Stimulated activated naive CD8-positive, alpha-beta T cell treated with anti-CD3 and anti-CD28 coated beads, Interleukin-15, amount 100 ng/mL, for 72 hours (primary cell): ENCODE measurements around the gene RTP2.
A peak's percentile ranks its signal among the peaks of the same experiment; 100 is the strongest.

Experiments
- ATAC-seq: fragments of 150-1000 bp; cut with Tn5 transposase; 2 replicates; pipeline ENCODE4 v1.10.0; 2021; ENCODE audit warnings: mild to moderate bottlenecking, moderate library complexity
- DNase-seq, 2 donors: peaks; one replicate each; pipeline ENCODE4 v3.0.0; 2021 to 2022
- H3K27ac Mint-ChIP-seq, 2 donors: one replicate each; pipeline ENCODE4 v1.8.0; 2022; ENCODE audit warnings: mild to moderate bottlenecking in 2 of 2, mixed read lengths in 2 of 2, moderate library complexity in 2 of 2
- H3K27me3 Mint-ChIP-seq: one replicate; pipeline ENCODE4 v1.8.0; 2022; ENCODE audit warnings: mixed read lengths
- H3K4me1 Mint-ChIP-seq: one replicate; pipeline ENCODE4 v1.8.0; 2022; ENCODE audit warnings: mild to moderate bottlenecking, mixed read lengths
- H3K4me3 Mint-ChIP-seq, 2 donors: one replicate each; pipeline ENCODE4 v1.8.0; 2022; ENCODE audit warnings: mild to moderate bottlenecking in 2 of 2, mixed read lengths in 2 of 2, moderate library complexity in 1 of 2
- H3K9me3 Mint-ChIP-seq, 2 donors: one replicate each; pipeline ENCODE4 v1.8.0; 2022; ENCODE audit warnings: mixed read lengths in 2 of 2

The RTP2 gene

DNA sequence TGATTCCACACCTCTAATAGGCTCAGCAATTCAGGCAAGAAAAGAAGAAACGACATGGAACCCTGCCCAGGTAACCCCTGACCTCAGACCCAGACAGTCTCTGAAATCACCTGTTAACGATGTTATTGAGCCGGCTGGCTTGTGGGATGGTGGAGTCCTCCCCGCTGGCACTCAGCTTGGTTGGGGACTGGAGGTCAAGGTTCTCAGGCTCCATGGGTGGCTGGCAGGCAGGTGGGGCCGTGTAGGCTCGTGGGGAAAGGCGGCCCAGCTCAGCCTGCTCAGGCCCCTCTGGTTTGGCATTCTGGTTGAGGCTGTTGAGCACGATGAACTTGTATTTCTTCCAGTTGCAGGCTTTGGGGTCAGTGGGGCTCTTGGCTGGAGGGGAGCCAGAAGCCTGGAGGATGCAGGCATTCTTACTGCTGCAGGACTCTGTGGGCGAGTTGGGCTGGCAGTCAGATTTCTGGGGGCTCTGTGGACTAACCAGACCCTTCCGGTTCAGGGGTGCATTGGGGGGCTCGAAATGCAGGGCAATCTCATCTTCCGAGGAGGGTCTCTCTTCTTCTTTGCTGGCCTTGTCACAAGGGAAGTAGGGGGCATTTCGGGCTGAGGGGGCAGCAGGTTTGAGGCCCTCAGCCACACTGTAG lies 26.7 kb upstream of the RTP2 start:
- ATAC-seq (no peak), DNase-seq (no peak)
- Mint-ChIP-seq H3K27ac (no peak overlapping the region), H3K4me3 (no peak overlapping the region), H3K27me3 (no peaks in the 10 kb centered on the region), H3K9me3 (no peaks in the 10 kb centered on the region), H3K4me1 (no peaks in the 10 kb centered on the region)

DNA sequence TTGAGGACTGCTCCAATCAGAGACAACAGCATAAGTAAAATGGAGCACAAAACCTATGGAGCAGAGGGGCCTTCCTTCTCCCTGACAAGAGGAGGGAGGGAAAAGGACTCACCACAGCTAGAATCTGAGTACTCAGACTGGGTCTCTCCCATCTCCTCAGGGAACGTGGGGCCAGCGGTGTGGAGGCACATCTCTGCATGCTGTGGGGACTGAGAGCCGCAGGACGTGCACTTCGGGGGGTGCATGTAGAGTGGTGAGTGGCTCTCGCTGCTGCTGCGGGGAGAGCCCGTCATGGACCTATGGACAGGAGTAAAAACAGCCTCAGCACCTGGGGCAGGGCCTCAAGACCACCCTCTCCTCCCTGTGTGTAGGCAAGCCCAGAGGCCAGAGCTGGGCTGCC lies 25.9 kb upstream of the RTP2 start:
- Mint-ChIP-seq H3K9me3 (no peaks in the 10 kb centered on the region), H3K4me3 (no peak overlapping the region), H3K27ac (no peak overlapping the region), H3K27me3 (no peaks in the 10 kb centered on the region), H3K4me1 (no peaks in the 10 kb centered on the region)
- ATAC-seq: no peak
- no peak for DNase-seq

DNA sequence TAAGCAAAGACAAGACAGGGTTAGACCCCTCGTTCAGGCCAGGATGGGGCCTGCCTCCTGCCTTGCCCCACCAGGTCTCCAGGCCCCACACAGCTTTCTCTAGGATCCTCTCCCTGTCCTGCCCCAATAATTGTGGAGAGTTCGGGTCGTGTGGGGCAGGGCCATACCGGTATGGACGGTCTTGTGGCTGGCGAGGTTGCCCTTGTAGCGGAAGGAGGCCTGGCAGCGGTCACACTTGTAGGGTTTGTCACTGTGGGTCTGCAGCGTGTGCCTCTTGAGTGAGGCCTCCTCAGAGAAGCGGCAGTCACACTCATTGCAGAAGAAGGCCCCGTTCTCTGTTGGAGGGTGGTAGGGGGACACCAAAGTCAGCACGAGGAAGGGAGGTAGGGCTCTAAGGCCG lies 24.2 kb upstream of the RTP2 start:
- no peak for DNase-seq
- H3K4me1 Mint-ChIP-seq: no peaks in the 10 kb centered on the region

GRCh38 chr3:187725653-187726370 lies 23.5 kb upstream of the RTP2 start:
- ATAC-seq: no peak
- Mint-ChIP-seq H3K27me3 (no peaks in the 10 kb centered on the region), H3K27ac (no peak overlapping the region), H3K9me3 (no peaks in the 10 kb centered on the region), H3K4me3 (no peak overlapping the region), H3K4me1 (no peaks in the 10 kb centered on the region)
- DNase-seq: no peak

More for the DNA sequence above, 24.2 kb upstream of the RTP2 start:
- no peaks in the 10 kb centered on the region for H3K9me3 Mint-ChIP-seq
- H3K27ac Mint-ChIP-seq: peak overlapping the region in 1 of 2 donors; percentile 44
- no peak for ATAC-seq
- no peaks in the 10 kb centered on the region for H3K27me3 Mint-ChIP-seq
- H3K4me3 Mint-ChIP-seq: no peak overlapping the region

- no peaks in the 10 kb centered on the region for H3K9me3 Mint-ChIP-seq
Measured at GRCh38 chr3:187725224-187725623, 22.9 kb upstream of the RTP2 start.

DNA sequence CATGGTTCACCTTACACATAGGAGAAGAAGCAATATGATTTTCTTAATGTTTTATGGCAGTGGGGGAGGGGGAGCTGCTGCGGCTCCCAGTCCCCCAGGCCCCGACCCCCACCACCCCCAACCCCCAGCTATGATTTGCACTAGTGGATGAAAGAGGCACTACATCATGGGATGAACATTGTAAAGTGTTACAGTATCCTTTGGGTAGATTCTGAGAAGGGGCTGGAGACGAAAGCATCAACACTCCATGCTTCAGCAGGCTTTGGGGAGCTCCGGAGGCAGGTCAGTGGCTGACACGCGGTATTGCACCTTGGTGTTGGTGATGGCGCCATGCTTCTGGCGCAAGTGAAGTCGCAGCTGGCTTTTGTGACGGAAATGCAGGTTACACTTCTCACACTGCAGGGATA lies 19.9 kb upstream of the RTP2 start:
- Mint-ChIP-seq H3K27ac (no peak overlapping the region), H3K4me3 (no peak overlapping the region), H3K27me3 (no peaks in the 10 kb centered on the region), H3K4me1 (no peaks in the 10 kb centered on the region), H3K9me3 (no peaks in the 10 kb centered on the region)
- DNase-seq: no peak
- ATAC-seq: no peak

More at GRCh38 chr3:187725224-187725623, 22.9 kb upstream of the RTP2 start:
- H3K27me3 Mint-ChIP-seq: no peaks in the 10 kb centered on the region
- H3K4me3 Mint-ChIP-seq: no peak overlapping the region
- DNase-seq (no peak), ATAC-seq (no peak)
- no peaks in the 10 kb centered on the region for H3K4me1 Mint-ChIP-seq
- no peak overlapping the region for H3K27ac Mint-ChIP-seq

GRCh38 chr3:187721055-187721454 lies 18.7 kb upstream of the RTP2 start:
- no peak for ATAC-seq
- Mint-ChIP-seq H3K27me3 (no peaks in the 10 kb centered on the region), H3K4me1 (no peaks in the 10 kb centered on the region), H3K9me3 (no peaks in the 10 kb centered on the region), H3K4me3 (no peak overlapping the region), H3K27ac (no peak overlapping the region)
- no peak for DNase-seq

- no peaks in the 10 kb centered on the region for H3K9me3 Mint-ChIP-seq
Measured at GRCh38 chr3:187720337-187720670, 17.9 kb upstream of the RTP2 start.

DNA sequence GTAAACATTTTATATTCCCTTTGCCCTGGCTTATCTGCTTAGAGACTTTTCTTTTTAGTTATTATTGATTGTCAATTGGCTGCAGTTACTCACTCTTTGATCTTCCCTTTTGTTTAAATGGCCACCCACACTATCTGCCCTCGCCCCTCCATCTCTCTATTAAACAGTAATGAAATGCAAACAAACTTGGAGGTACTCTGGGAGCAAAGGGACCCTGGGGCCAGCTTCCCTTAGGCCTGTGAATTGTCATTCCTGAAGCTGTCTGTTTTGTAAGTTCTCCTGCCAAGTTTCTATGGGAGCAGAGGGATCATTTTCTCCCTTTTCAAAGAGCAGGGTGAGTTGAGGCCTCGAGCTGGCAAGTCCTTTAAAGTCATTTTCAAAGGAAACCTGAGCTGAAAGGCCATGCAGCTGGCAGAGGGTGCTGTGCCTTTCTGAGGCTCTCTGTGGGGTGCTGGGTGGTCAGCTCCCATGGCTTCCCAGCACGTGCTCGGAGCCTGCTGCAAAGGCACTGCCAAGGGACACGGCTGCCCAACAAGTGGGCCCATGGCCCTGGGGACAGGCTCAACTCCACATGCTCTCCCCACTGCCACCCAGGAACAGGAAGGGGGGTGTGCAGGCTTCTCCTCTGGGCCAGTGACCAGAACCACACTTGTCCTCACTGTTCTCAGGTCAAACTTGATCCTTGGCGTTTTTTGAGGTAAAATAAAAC lies 17.4 kb upstream of the RTP2 start:
- H3K9me3 Mint-ChIP-seq: no peaks in the 10 kb centered on the region
- peaks cover 7% of the 10 kb centered on the region for H3K27me3 Mint-ChIP-seq
- no peaks in the 10 kb centered on the region for H3K4me1 Mint-ChIP-seq
- no peak overlapping the region for H3K4me3 Mint-ChIP-seq
- no peak overlapping the region for H3K27ac Mint-ChIP-seq
- ATAC-seq (no peak), DNase-seq (no peak)

More at GRCh38 chr3:187720337-187720670, 17.9 kb upstream of the RTP2 start:
- Mint-ChIP-seq H3K4me1 (no peaks in the 10 kb centered on the region), H3K4me3 (no peak overlapping the region), H3K27ac (no peak overlapping the region), H3K27me3 (peaks cover 2% of the 10 kb centered on the region)
- ATAC-seq: no peak
- no peak for DNase-seq

DNA sequence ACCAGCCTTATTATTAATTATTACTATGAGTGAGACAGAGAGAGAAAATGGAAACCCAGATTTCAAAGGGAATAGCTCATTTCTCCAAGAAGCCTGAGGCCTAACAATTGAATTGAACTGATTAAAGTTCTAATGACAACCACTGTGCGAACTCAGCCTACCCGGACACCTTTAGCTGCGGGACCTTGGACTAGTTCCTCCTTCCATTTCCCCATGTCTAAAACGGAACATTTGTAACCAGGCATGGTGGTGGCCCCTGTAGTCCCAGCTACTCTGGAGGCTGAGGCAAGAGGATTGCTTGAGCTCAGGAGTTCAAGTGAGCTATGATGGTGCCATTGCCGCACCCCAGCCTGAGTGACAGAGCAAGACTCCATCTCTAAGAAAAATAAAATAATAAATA lies 16.4 kb upstream of the RTP2 start:
- no peaks in the 10 kb centered on the region for H3K9me3 Mint-ChIP-seq
- peaks cover 9% of the 10 kb centered on the region for H3K4me1 Mint-ChIP-seq
- DNase-seq: no peak
- H3K4me3 Mint-ChIP-seq: no peak overlapping the region
- no peak for ATAC-seq
- peaks cover 11% of the 10 kb centered on the region for H3K27me3 Mint-ChIP-seq
- no peak overlapping the region for H3K27ac Mint-ChIP-seq

- Mint-ChIP-seq H3K9me3 (no peaks in the 10 kb centered on the region), H3K27ac (peak overlapping the region in 1 of 2 donors; percentile 36), H3K4me3 (no peak overlapping the region), H3K4me1 (peaks cover 16% of the 10 kb centered on the region), H3K27me3 (peaks cover 11% of the 10 kb centered on the region)
- ATAC-seq: no peak
- no peak for DNase-seq
Measured at GRCh38 chr3:187717572-187717971, 15.2 kb upstream of the RTP2 start.

DNA sequence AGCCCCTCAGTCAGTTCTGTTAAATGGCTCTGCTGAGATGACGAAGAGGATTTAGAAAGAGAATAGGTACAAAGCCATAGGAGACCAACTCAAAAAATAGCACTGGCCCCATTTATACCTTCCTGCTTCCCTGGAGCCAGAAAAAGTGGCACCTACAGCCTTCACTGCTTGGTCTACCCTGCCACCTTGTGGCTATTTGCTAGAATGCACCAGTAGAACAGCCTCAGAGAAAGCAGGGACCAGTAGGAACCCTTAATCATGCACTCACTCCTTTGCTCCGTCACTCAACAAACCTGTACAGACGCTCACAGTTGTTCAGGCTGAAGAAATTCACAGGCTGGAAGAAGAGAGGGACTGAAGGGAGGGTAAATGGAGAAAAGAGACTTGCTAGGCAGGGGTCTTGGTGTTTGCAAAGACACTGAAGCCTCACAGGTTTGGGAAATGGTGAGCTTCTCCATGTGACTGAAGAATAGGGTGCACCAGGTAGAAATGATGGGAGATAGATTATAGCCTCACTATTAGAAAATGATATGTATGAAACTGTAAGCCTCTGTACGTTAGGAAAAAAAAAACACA lies 12.1 kb upstream of the RTP2 start:
- ATAC-seq (peak; percentile 86), DNase-seq (peak; percentile 73 to 76)
- Mint-ChIP-seq H3K27me3 (peaks cover 11% of the 10 kb centered on the region), H3K9me3 (no peaks in the 10 kb centered on the region), H3K27ac (no peak overlapping the region), H3K4me1 (peaks cover 16% of the 10 kb centered on the region), H3K4me3 (no peak overlapping the region)

GRCh38 chr3:187713504-187713903 lies 11.1 kb upstream of the RTP2 start:
- DNase-seq (no peak), ATAC-seq (peak; percentile 72)

GRCh38 chr3:187709155-187709554 lies 6.8 kb upstream of the RTP2 start:
- Mint-ChIP-seq H3K4me1 (peaks cover 10% of the 10 kb centered on the region), H3K27ac (no peak overlapping the region), H3K4me3 (no peak overlapping the region), H3K27me3 (no peaks in the 10 kb centered on the region), H3K9me3 (no peaks in the 10 kb centered on the region)
- no peak for DNase-seq
- ATAC-seq: no peak

More at GRCh38 chr3:187713504-187713903, 11.1 kb upstream of the RTP2 start:
- no peak overlapping the region for H3K27ac Mint-ChIP-seq
- no peak overlapping the region for H3K4me3 Mint-ChIP-seq
- H3K9me3 Mint-ChIP-seq: no peaks in the 10 kb centered on the region
- H3K4me1 Mint-ChIP-seq: peaks cover 16% of the 10 kb centered on the region
- peaks cover 11% of the 10 kb centered on the region for H3K27me3 Mint-ChIP-seq

DNA sequence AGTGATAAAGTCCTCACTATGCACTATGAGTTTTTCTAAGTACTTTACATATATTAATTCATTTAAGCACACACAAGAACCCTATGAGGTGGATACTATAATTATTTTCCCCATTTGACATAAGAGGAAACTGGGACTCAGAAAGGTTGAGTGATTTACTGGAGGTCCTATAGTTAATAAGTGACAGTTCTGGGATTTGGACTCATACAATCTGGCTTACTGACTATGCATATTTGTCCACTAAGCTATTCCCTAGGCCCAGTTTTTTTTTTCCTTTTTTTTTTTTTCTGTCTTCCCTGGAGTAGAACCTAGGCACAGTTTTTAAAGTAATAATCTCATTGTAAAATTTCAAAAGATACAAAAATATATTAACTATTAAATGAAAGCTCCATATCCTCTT lies 6.3 kb upstream of the RTP2 start:
- no peak overlapping the region for H3K27ac Mint-ChIP-seq

DNA sequence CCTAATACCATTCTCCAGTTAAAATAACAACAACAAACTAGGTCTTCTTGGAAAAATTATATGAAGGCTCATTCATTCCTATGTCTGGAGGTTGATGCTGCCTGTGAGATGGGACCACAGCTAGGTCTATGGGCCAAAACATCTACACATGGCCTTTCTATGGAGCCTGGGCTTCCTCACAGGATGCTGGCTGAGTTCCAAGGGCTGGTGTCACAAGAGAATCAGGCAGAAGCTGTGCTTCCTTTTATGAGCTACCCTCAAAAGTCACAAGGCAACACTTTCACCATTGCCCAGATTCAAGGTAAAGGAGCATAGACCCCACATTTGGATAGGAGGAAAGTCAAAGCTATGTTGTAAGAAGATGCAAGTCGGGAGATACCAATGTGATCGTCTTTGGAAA lies 4.6 kb upstream of the RTP2 start:
- Mint-ChIP-seq H3K27me3 (peaks cover 3% of the 10 kb centered on the region), H3K4me3 (no peak overlapping the region), H3K9me3 (no peaks in the 10 kb centered on the region), H3K27ac (no peak overlapping the region), H3K4me1 (no peaks in the 10 kb centered on the region)
- no peak for ATAC-seq
- no peak for DNase-seq

More for the DNA sequence above, 6.3 kb upstream of the RTP2 start:
- no peak overlapping the region for H3K4me3 Mint-ChIP-seq
- H3K9me3 Mint-ChIP-seq: no peaks in the 10 kb centered on the region
- peaks cover 5% of the 10 kb centered on the region for H3K4me1 Mint-ChIP-seq
- DNase-seq: no peak
- no peaks in the 10 kb centered on the region for H3K27me3 Mint-ChIP-seq
- no peak for ATAC-seq
